HG03565 (cell line): ENCODE data around the gene NCL.
"Not testable (repeated sequence)": the region's sequence is repeated elsewhere in the genome, so short reads cannot be mapped to it uniquely, and the experiment has no call there.

Experiments
- ATAC-seq: cut with Tn5 transposase; IDR thresholded peaks from one replicate; pipeline ENCODE4 v1.9.1; 2021; ENCODE audit warnings: mild to moderate bottlenecking, moderate library complexity; ENCODE audit not compliant: unreplicated experiment

NCL gene

GRCh38 chr2:231431606-231432005 lies 32.7 kb downstream of the NCL start:
- ATAC-seq = no peak

GRCh38 chr2:231430437-231430836 lies 33.8 kb downstream of the NCL start:
- ATAC-seq = not testable (repeated sequence)

DNA sequence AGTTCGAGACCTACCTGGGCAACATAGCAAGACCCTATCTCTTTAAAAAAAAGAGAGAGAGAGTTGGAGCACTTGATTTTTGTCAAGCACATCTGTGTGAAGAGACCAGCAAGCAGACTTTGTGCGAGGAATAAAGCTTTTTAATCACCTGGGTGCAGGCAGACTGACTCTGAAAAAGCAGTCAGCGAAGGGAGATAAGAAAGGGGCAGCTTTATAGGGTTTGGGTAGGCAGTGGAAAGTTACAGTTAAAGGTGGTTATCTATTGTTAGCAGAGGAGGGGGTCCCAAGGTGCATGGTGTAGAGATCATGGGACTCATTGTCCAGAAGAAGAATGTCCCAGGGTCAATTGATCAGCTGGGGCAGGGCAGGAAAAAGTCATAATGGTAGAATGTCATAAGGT lies 34.4 kb downstream of the NCL start:
- no peak for ATAC-seq

- no peak for ATAC-seq
These were observed 35.1 kb downstream of the NCL start for GRCh38 chr2:231429152-231429551.

- no peak for ATAC-seq
These were observed 37.2 kb downstream of the NCL start for GRCh38 chr2:231427116-231427515.

DNA sequence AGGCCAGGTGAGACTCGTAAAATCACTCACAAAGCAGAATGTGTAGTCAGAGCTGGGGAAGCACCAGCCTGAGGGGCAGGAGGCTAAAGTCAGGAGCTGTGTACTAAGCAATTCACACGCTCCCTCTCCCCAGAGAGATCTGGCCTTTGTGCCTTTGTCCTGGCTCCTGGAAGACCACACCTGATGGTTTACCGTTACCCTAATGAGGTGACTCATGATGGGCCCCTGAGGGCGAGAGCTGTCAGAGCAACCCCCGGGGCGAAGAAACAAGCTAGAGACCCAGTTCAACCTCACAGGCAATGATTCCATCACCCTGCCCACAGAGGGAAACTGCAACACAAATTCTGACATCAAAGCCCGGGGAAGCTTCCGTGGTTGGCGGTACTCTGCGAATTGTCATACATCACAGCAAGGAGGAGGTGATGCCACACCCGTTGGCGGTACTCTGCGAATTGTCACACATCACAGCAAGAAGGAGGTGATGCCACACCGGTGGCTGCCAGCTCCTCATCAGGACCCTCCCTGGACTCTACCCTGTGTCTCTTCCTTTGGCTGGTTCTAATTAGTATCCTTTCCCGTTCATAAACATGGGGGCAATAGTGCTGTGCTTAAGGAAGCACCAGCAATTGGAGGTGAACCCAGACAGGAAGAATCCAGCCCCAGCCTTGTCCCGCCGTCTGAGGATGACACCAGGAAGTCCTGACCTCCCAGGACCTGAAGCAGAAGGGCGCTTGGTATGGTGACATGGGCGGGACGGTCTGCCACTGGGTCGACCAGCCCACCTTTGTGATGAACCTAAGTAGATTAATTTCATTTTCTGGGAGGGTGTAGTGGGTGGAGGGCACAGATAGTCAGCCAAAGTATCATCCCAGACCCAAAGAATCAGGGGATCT lies 38.2 kb downstream of the NCL start:
- ATAC-seq = no peak

- no peak for ATAC-seq
These were observed 38.9 kb downstream of the NCL start for GRCh38 chr2:231425291-231425810.

DNA sequence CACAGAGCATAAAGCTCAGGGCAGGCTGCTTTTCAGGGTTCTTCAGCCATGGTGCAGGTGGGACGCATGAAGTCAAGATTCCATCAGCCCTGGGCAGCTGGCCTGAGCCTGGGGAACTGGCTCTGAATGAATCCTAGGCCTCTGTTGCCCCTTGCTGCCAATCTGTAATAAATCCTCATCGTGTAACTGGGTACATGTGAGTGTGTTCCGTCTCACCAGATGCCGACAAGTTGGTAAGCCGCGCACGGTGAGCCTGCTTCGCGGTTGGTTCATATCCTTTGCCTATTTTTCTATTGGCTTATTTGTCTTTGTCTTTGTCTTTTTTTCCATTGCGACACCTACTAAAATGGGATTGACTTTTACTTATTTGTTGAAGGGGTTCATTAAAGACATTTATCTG lies 41.1 kb downstream of the NCL start:
- no peak for ATAC-seq

- no peak for ATAC-seq
These were observed 42.2 kb downstream of the NCL start for GRCh38 chr2:231422056-231422455.

DNA sequence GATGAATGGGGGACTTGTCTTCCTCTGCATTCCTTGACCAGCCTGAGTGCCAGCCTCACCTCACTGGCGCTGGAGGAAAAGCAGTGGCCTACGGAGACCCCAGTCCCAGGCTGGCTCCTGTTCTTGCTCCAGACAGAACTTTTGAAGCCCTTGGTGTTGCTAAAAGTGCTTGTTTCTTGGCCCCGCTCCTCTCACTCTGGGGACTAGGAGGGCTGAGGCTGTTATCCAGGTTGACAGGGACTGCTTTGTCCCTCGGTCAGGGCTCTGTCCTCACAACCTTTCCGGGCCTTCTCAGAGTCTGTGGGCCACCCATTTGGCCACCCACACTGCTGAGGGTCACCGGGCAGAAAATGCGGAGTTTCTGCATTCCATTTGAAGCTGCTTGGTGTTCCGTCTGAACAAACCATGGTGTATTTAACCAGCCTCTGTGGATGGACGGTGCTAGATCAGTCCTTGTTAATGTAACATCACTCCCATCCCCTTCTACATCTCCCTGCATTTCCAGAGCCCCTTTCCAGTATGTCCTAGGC lies 43.2 kb downstream of the NCL start:
- ATAC-seq = no peak

DNA sequence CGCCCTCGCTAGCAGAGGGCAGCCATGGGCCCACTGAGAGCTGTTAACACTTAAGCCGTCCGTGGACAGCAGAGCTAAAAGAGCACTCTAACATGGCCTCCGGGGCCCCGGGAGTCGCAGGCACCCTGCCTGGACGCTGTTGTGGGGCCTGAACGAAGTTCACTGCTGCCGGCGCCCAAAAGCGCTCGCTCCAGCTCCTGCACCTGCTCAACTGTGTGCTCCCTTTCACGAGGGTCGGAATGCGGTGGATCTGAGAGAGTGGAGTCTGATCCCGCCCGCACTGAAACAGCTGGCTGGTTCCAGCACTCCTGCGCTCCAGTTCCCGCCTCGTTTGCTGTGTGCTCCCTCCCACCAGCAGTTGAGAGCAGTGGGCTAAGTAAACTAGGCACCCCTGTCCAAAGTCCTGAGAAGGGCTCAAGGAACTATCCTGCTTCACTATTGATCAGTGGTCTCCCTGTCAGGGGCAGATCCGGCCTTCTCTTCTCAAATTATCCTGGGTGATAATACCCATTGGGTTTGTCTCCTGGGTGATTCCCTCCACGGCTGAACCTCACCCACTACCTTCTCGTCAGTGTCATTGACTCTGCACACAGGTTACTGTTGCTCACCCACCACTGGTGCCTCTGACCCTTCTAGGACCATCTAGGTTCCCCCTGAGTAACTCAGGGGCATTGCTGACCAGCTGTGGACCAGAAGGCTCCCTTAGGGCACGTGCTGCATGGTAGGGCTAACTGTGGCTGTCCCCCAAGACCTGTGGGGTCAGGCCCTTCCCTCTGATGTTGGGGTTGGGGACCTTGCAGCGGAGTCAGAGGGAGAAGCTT lies 45.3 kb downstream of the NCL start:
- no peak for ATAC-seq

DNA sequence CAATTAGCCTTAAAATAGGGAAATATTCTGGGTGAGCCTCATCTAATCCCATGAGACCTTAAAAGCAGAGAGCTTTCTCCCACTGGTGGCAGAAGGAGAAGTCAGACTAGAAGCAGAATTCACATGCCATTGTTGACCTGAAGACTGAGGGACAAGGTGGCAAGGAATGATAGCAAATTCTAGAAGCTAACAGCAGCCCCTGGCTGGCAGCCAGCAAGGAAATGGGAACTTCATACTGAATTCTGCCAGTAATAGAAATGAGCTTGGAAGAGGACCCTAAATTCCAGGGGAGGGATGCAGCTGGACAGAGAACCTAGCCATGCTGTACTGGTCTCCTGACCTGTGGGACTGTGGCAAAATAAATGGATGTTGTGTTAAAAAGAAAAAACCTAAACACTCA lies 49.3 kb downstream of the NCL start:
- no peak for ATAC-seq

GRCh38 chr2:231413921-231414476 lies 50.3 kb downstream of the NCL start:
- no peak for ATAC-seq

GRCh38 chr2:231413456-231413855 lies 50.8 kb downstream of the NCL start:
- no peak for ATAC-seq

DNA sequence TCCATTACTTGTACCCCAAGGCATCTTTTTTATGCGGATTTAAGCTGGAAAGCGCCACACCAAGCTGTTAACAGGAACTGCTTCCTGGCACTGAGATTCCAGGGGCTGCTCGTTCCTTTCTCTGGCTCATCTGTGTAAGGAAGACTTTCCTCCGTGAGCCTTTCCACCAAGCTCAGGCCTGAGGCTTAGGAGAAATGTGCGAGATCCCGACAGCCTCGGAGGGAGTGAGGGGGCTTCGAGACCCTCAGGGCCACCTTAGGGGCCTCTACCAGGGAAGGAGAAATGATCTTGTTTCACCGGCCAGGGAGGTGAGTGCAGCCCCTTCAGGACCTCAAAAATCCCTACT lies 51.7 kb downstream of the NCL start:
- no peak for ATAC-seq

GRCh38 chr2:231411831-231412617 lies 52.3 kb downstream of the NCL start:
- peak; percentile 86 for ATAC-seq

GRCh38 chr2:231411237-231411636 lies 53.0 kb downstream of the NCL start:
- no peak for ATAC-seq

DNA sequence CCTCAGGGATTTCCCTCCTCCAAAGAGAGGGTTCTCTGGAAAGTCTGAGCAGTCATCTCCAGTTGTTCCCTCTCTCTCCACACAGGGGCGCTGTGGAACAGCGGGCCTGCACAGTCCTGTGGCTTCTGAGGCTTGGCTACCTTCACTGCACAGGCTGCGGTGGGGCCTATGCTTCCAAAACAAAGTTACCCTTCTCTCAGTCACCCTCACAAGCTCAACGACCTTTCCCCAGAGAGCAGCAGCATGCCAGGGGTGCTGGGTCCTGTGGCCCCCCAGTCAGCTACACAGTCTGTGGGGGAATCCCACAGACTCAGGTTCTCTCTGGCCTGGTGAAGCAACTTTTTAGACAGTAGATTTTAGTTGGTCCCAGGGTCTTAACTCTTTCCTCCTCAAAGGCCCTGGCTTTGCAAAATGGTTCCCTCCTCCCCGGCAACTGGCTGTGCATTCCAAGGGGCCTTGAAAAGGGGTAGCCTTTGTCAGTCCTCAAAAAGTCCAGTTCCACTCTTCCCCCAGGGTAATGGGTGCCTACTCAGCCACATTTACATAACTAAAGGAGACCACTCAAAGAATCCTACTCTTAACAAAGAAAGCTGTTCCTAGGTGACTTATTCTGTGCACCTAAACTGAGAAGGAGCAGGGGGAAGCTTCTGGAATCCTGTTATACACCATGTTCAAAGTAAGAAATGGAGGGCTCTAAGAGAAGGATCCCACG lies 53.8 kb downstream of the NCL start:
- ATAC-seq = no peak

- ATAC-seq = no peak
These were observed 54.5 kb downstream of the NCL start for GRCh38 chr2:231409776-231410175.

DNA sequence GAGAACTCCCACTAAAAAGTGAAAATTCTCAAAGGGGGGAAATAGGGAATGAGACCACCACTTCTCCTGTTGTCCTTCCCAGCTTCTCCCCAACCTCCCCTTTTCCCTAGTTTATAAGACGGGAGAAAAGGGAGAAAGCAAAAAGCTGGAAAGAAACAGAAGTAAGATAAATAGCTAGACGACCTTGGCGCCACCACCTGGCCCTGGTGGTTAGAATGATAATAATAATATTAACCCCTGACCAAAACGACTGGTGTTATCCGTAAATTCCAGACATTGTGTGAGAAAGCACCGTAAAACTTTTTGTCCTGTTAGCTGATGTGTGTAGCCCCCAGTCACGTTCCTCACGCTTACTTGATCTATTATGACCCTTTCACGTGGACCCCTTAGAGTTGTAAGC lies 56.0 kb downstream of the NCL start:
- not testable (repeated sequence) for ATAC-seq
